SK-N-SH (cell line): ENCODE data around the gene PRTFDC1. TPM values are rescaled to one million over a fixed set of nuclear protein-coding genes. Genes with fewer than 3 reads are reported as not detected.

ENCODE experiments used
- CTCF ChIA-PET: fragments of 300-600, 350-600 bp; formaldehyde crosslinking; extraction: SDS; loops from one replicate; lab custom pipeline; 2021; lab: Yijun Ruan, JAX
- POLR2A ChIA-PET: fragments of 350-600 bp; sonication (Branson Sonifier 250); formaldehyde crosslinking; extraction: SDS; loops from one replicate; lab custom pipeline; 2020; ENCODE audit warnings: antibody characterized with exemption, inconsistent platforms; lab: Yijun Ruan, JAX
- DNase-seq: peaks from one replicate; pipeline ENCODE4 v3.0.0; 2012
- H2AFZ ChIP-seq: fragments of 200-600 bp; sonication (generic); 2 replicates; pipeline ENCODE4 v1.8.1; 2016; ENCODE audit warnings: antibody characterized with exemption, mild to moderate bottlenecking, low read depth
- H3F3A ChIP-seq: fragments of 200-600 bp; sonication (generic); replicated peaks from 2 replicates; pipeline ENCODE3; 2016; ENCODE audit warnings: antibody characterized with exemption, mild to moderate bottlenecking; ENCODE audit not compliant: insufficient read depth
- H3K27ac ChIP-seq, 2 experiments: fragments of 200-500 bp in 1 of 2; fragments of 200-600 bp in 1 of 2; sonication (Bioruptor generic) in 1 of 2; sonication (generic), shearing (Covaris generic) in 1 of 2; 2 replicates each; pipeline versions ENCODE4 v1.5.1 to v1.6.1; 2014 to 2016; ENCODE audit warnings: low read depth in 2 of 2, inconsistent platforms in 1 of 2, low read length in 1 of 2, mild to moderate bottlenecking in 1 of 2, mixed read lengths in 1 of 2
- H3K27me3 ChIP-seq: fragments of 200-600 bp; sonication (generic), shearing (Covaris generic); 2 replicates; pipeline ENCODE4 v1.6.1; 2016; ENCODE audit warnings: mixed run types; ENCODE audit not compliant: insufficient read depth
- H3K36me3 ChIP-seq, 2 experiments: fragments of 200-500 bp in 1 of 2; fragments of 200-600 bp in 1 of 2; sonication (Bioruptor generic) in 1 of 2; sonication (generic) in 1 of 2; replicated peaks in 1 of 2; 2 replicates each; pipeline versions ENCODE3 to v1.5.1; 2014 to 2016; ENCODE audit warnings: low read length in 1 of 2, mild to moderate bottlenecking in 1 of 2; ENCODE audit not compliant: insufficient read depth in 2 of 2, control insufficient read depth in 1 of 2
- H3K4me1 ChIP-seq, 2 experiments: fragments of 200-500 bp in 1 of 2; fragments of 200-600 bp in 1 of 2; sonication (Bioruptor generic) in 1 of 2; sonication (generic), shearing (Covaris generic) in 1 of 2; 2 replicates each; pipeline versions ENCODE4 v1.5.1 to v1.6.1; 2014 to 2016; ENCODE audit warnings: low read depth in 1 of 2, low read length in 1 of 2, mixed run types in 1 of 2; ENCODE audit not compliant: insufficient read depth in 2 of 2, control insufficient read depth in 1 of 2
- H3K4me2 ChIP-seq: fragments of 200-600 bp; sonication (generic), shearing (Covaris generic); 2 replicates; pipeline ENCODE4 v1.6.1; 2017; ENCODE audit warnings: mixed run types
- H3K4me3 ChIP-seq, 2 experiments: fragments of 200-500 bp in 1 of 2; fragments of 200-600 bp in 1 of 2; sonication (Bioruptor generic) in 1 of 2; sonication (generic), shearing (Covaris generic) in 1 of 2; 2 replicates each; pipeline versions ENCODE4 v1.5.1 to v1.8.1; 2014 to 2016; ENCODE audit warnings: low read depth in 2 of 2, inconsistent platforms in 1 of 2, low read length in 1 of 2, mild to moderate bottlenecking in 1 of 2, mixed read lengths in 1 of 2, moderate library complexity in 1 of 2
- H3K79me2 ChIP-seq: fragments of 200-600 bp; sonication (generic); 2 replicates; pipeline ENCODE4 v1.8.1; 2017; ENCODE audit warnings: mild to moderate bottlenecking; ENCODE audit not compliant: insufficient read depth
- H3K9ac ChIP-seq: fragments of 200-600 bp; sonication (generic); 2 replicates; pipeline ENCODE4 v1.6.1; 2017; ENCODE audit warnings: mixed run types
- H3K9me2 ChIP-seq: fragments of 200-600 bp; sonication (generic); 2 replicates; pipeline ENCODE4 v1.6.1; 2017; ENCODE audit warnings: mixed run types
- H3K9me3 ChIP-seq: fragments of 200-600 bp; sonication (generic); 2 replicates; pipeline ENCODE4 v1.6.1; 2017; ENCODE audit warnings: mixed run types, mild to moderate bottlenecking, moderate library complexity
- H4K20me1 ChIP-seq: fragments of 200-600 bp; sonication (generic); 2 replicates; pipeline ENCODE4 v1.6.1; 2017; ENCODE audit warnings: mild to moderate bottlenecking, mixed run types; ENCODE audit not compliant: insufficient read depth
- CHD2 ChIP-seq: fragments of 150-350 bp; IDR thresholded peaks from 2 replicates; pipeline ENCODE4 v1.6.1; 2018; ENCODE audit warnings: low read length; ENCODE audit not compliant: partially characterized antibody
- ELF1 ChIP-seq: IDR thresholded peaks from 2 replicates; pipeline ENCODE4 v1.4.0; 2012
- EP300 ChIP-seq, 2 experiments: IDR thresholded peaks; 2 replicates each; pipeline versions ENCODE4 v1.4.0 to v1.6.1; 2012; ENCODE audit warnings: borderline replicate concordance in 1 of 2, low read depth in 1 of 2, low read length in 1 of 2
- FOSL2 ChIP-seq: IDR thresholded peaks from 2 replicates; pipeline ENCODE4 v1.4.0; 2012; ENCODE audit warnings: low read depth, mild to moderate bottlenecking, moderate library complexity, borderline replicate concordance
- FOXM1 ChIP-seq: IDR thresholded peaks from 2 replicates; pipeline ENCODE4 v1.4.0; 2012; ENCODE audit warnings: low read depth, mild to moderate bottlenecking
- JUND ChIP-seq: IDR thresholded peaks from 2 replicates; pipeline ENCODE4 v1.4.0; 2012
- MXI1 ChIP-seq: IDR thresholded peaks from 2 replicates; pipeline ENCODE4 v1.6.1; 2012; ENCODE audit warnings: mild to moderate bottlenecking, low read depth, low read length, improper control_type of control experiment
- NFIC ChIP-seq: IDR thresholded peaks from 2 replicates; pipeline ENCODE4 v1.4.0; 2012; ENCODE audit warnings: borderline replicate concordance
- RAD21 ChIP-seq: IDR thresholded peaks from 2 replicates; pipeline ENCODE4 v1.6.1; 2012; ENCODE audit warnings: mild to moderate bottlenecking, low read length
- RXRA ChIP-seq: IDR thresholded peaks from 2 replicates; pipeline ENCODE4 v1.4.0; 2012; ENCODE audit warnings: low read depth, mild to moderate bottlenecking, borderline replicate concordance
- SMC3 ChIP-seq: IDR thresholded peaks from 2 replicates; pipeline ENCODE4 v1.6.1; 2012; ENCODE audit warnings: low read depth, low read length, improper control_type of control experiment
- TAF1 ChIP-seq: IDR thresholded peaks from 2 replicates; pipeline ENCODE4 v1.6.1; 2012; ENCODE audit warnings: low read depth, mild to moderate bottlenecking, low read length, moderate library complexity, borderline replicate concordance
- TCF12 ChIP-seq: IDR thresholded peaks from 2 replicates; pipeline ENCODE4 v1.4.0; 2012
- YY1 ChIP-seq: IDR thresholded peaks from 2 replicates; pipeline ENCODE4 v1.4.0; 2012; ENCODE audit warnings: low read depth, mild to moderate bottlenecking
- WGBS: methylation state at CpG from one replicate; pipeline ENCODE4 v1.1.6; 2017; ENCODE audit warnings: low lambda C conversion rate; 5-methylcytosine and 5-hydroxymethylcytosine counted together
- polyA plus RNA-seq, 3 experiments: library from polyadenylated mRNA; depleted of rRNA; stranded (reverse); fragments of >200 nt; gene quantifications; 2 replicates each; pipeline ENCODE4 v1.2.3, GENCODE V29; 2012
- TF ChIP-seq, protein P1 (sequence below): IDR thresholded peaks from 2 replicates; pipeline ENCODE4; 2012
- TF ChIP-seq, protein P2 (sequence below): IDR thresholded peaks from 2 replicates; pipeline ENCODE4 v1.4.0; 2012; ENCODE audit warnings: low read depth, borderline replicate concordance
- TF ChIP-seq, protein P3 (sequence below): fragments of 150-350 bp; IDR thresholded peaks from 2 replicates; pipeline ENCODE4 v1.6.1; 2017; ENCODE audit warnings: antibody characterized with exemption, low read length, low read depth, borderline replicate concordance
- TF ChIP-seq, protein P4 (sequence below): fragments of 200-600 bp; sonication (generic); IDR thresholded peaks from 2 replicates; pipeline ENCODE4 v1.6.1; 2017; ENCODE audit warnings: antibody characterized with exemption, mild to moderate bottlenecking, moderate library complexity

The PRTFDC1 gene
- polyA plus RNA-seq, 1 of the 3 experiments (the other 2 are of a cell fraction) = 6.6 TPM

DNA sequence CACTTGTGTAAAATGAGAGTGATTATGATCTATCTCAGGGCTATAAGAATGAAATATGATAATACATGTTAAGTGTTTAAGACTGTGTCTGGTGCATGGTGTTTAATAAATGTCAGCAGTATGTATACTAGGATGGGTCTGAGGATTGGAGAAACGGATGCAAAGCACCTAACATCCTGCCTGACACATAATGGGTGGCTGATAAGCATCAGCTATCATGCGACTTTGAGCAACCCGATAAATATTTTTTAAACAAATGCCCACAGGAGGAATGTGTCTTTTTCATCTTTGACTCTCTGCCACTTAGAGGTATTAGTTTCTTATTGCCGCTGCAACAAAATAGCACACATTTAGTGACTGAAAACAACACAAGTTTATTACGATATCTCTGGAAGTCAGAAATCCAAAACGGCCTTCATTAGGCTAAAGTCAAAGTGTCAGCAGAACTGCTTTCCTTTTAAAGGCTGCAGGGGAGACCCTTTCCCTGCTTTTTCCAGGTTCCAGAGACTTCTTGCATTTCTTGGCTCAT lies 135.5 kb downstream of the PRTFDC1 start (continued):
- TF ChIP-seq MXI1 (no peak), RAD21 (no peak), JUND (no peak)

DNA sequence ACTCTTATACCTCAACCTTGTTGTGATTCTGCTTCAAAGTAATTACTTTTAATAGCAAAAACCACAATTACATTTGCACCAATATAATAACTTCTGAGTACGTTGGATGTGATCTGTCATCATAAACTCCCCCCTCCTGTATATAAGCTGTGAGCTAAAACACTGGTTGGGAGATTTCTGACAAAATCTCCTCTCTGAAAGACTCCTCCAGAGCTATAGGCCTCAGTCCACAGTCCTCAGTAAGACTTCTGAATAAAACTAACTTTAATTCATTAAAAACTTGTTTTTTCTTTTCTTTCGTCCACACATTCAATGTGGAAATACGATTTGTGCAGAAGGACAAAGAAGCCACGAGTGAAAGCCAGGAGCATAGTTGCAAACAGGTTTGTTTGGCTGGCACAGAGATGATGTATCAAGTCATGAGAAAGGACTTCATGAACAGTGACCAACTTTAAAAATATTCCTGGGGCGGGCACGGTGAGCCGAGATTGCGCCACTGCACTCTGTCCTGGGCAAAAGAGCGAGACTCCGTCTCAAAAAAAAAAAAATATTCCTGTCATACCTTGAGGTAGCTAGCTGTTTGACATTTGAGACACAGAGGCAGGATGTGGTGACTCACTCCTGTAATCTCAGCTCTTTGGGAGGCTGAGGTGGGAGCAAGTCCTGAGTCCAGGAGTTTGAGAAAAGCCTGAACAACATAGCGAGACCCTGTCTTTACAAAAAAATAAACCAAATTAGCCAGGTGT lies 137.7 kb downstream of the PRTFDC1 start:
- ChIA-PET CTCF (interaction anchor here (1.2 to 1.4 kb wide), 2 partner anchors 16 to 29 kb away, joined by 3 read pairs; no protein-coding TSS in a partner anchor), POLR2A (no interaction called here)
- Histone ChIP-seq H3K4me3 (no peak overlapping the region), H3K4me1 (0 out of 4 replicates have a peak, but pooled peaks cover 0 to 6% of the 10 kb centered on the region in 2 experiments), H3K9me3 (no peaks in the 10 kb centered on the region), H2AFZ (peak overlapping the region; percentile 62; the same call in 1 of the 2 replicates), H3K4me2 (no peak overlapping the region), H3K27me3 (no peaks in the 10 kb centered on the region), H3K27ac (peak overlapping the region in 1 of 2 experiments; percentile 24; a peak in 1 of 4 replicates), H3K36me3 (no peaks in the 10 kb centered on the region), H3F3A (no peaks in the 10 kb centered on the region), H4K20me1 (no peaks in the 10 kb centered on the region), H3K9ac (no peak overlapping the region), H3K9me2 (no peaks in the 10 kb centered on the region), H3K79me2 (no peaks in the 10 kb centered on the region)
- DNase-seq = no peak
- no peak for TF ChIP-seq ELF1
- TF ChIP-seq MXI1 = no peak
- TF ChIP-seq, protein P1, sequence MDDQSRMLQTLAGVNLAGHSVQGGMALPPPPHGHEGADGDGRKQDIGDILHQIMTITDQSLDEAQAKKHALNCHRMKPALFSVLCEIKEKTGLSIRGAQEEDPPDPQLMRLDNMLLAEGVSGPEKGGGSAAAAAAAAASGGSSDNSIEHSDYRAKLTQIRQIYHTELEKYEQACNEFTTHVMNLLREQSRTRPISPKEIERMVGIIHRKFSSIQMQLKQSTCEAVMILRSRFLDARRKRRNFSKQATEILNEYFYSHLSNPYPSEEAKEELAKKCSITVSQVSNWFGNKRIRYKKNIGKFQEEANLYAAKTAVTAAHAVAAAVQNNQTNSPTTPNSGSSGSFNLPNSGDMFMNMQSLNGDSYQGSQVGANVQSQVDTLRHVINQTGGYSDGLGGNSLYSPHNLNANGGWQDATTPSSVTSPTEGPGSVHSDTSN = peak; percentile 58
- TF ChIP-seq YY1 = no peak
- peak; percentile 52 for TF ChIP-seq JUND
- TF ChIP-seq TAF1 = no peak
- no peak for TF ChIP-seq FOXM1
- TF ChIP-seq, protein P2, sequence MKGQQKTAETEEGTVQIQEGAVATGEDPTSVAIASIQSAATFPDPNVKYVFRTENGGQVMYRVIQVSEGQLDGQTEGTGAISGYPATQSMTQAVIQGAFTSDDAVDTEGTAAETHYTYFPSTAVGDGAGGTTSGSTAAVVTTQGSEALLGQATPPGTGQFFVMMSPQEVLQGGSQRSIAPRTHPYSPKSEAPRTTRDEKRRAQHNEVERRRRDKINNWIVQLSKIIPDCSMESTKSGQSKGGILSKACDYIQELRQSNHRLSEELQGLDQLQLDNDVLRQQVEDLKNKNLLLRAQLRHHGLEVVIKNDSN = no peak
- TF ChIP-seq FOSL2 = peak; percentile 56; the same call in 1 of the 2 replicates
- TF ChIP-seq, protein P3, sequence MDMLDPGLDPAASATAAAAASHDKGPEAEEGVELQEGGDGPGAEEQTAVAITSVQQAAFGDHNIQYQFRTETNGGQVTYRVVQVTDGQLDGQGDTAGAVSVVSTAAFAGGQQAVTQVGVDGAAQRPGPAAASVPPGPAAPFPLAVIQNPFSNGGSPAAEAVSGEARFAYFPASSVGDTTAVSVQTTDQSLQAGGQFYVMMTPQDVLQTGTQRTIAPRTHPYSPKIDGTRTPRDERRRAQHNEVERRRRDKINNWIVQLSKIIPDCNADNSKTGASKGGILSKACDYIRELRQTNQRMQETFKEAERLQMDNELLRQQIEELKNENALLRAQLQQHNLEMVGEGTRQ = no peak
- peak; percentile 23; the same call in 1 of the 2 replicates for TF ChIP-seq TCF12
- TF ChIP-seq NFIC = no peak
- no peak for TF ChIP-seq SMC3
- no peak for TF ChIP-seq RXRA
- TF ChIP-seq CHD2 = no peak
- TF ChIP-seq EP300 (IDR thresholded peaks at IDR 0.05; ENCODE audit: borderline replicate concordance in 1 of 2, low read depth in 1 of 2, low read length in 1 of 2) = peak in 1 of 2 experiments; percentile 9; a peak in 1 of 4 replicates
- TF ChIP-seq, protein P4, sequence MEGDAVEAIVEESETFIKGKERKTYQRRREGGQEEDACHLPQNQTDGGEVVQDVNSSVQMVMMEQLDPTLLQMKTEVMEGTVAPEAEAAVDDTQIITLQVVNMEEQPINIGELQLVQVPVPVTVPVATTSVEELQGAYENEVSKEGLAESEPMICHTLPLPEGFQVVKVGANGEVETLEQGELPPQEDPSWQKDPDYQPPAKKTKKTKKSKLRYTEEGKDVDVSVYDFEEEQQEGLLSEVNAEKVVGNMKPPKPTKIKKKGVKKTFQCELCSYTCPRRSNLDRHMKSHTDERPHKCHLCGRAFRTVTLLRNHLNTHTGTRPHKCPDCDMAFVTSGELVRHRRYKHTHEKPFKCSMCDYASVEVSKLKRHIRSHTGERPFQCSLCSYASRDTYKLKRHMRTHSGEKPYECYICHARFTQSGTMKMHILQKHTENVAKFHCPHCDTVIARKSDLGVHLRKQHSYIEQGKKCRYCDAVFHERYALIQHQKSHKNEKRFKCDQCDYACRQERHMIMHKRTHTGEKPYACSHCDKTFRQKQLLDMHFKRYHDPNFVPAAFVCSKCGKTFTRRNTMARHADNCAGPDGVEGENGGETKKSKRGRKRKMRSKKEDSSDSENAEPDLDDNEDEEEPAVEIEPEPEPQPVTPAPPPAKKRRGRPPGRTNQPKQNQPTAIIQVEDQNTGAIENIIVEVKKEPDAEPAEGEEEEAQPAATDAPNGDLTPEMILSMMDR = no peak
- 40% methylated on average over 11 of the region's 11 CpGs for WGBS
